Stimulated activated CD4-positive, alpha-beta T cell treated with anti-CD3 and anti-CD28 coated beads, TNF-alpha, amount 100 ng/mL, for 4 hours (primary cell): ENCODE measurements around the gene SDC3.

Experiments used
- DNase-seq, 3 experiments: peaks; one replicate each; pipeline ENCODE4 v3.0.0-alpha.2; 2020; ENCODE audit warnings: low read depth in 3 of 3

The SDC3 gene

DNA sequence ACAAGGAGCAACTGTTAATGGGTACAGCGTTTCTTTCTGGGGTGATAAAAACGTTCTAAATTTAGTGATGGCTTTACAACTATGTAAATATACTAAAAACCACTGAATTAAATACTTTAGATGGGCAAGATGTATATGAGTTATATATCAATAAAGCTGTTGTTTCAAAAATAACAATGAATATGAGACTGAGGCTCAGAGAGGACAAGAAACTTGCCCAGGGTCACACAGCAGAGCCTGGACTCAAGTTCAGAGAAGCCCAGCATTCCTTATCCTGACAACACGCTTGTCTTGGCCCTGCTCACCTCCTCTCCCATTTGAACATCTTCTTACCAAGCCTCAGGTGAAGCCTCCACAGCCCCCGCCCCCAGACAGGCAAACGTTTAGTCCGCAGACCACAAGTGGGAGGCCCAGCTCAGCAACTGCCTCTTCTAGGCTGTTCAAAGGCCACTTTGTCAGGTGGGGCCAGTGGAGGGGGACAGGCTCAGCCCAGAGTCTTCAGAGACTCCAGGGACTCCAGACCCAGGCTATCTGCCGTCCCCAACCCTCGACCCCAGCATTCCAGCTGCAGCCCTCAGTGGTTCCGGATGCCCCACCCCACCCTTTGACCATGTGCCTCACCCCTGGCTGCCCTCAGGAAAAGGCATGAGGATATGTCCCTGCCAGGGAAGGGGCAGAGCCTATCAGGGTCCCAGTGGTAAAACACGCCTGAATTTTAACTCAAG, 17.9 kb downstream of the SDC3 start:
- DNase-seq = no peak

DNA sequence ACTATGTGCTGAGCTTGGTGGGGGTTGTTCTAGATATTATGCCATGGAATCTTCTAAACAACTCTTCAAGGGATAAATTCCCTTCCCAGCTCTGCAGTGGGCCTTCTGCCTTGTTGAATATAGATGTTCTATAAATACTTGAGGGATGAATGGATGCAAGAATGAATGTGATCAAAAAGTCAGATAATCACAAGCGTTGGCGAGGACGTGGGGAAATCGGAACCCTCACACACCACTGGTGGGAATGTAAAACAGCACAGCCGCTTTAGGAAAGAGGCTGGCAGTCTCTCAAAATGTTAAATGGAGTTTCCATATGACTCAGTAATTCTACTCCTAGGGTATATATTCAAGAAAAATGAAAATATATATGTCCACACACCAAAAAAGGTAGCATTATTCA, 19.0 kb downstream of the SDC3 start:
- DNase-seq = no peak

DNA sequence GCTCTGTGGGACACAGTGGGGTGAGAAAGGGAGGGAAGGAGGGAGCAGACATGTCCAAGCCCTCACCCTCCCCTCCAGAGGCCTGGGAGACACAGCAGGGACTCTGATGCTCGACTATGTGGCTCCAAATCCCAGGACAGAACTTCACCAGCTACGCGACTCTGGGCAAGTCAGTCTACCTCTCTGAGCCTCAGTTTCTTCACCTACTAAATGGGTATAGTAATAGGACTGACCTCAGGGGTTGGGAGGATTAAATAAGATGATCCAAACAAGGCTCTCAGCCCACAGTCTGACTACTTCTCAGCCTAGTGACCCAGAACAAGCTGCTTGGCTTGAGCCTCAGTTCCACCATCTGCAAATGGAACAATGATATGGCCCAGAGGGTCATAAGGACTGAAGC, 19.6 kb downstream of the SDC3 start:
- no peak for DNase-seq

DNA sequence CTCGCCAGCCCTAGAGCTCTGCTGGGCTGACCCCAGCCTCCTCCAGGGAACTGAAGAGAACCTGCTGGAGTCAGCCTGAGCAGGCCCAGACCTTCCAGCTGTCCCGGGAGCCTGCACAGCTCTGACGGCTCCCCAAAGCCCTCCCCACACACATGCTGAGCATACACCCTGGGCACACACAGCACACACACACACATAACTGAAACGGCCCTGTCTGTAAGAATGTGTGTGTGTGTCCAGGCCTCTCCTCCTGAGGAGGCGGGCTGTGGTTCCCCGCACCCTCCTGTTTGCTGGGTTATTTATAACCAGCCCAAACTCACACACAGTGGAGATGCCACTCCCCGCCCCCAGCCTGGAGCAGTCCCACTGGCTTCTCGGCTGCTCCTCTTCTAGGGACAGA, 20.2 kb downstream of the SDC3 start:
- no peak for DNase-seq

DNA sequence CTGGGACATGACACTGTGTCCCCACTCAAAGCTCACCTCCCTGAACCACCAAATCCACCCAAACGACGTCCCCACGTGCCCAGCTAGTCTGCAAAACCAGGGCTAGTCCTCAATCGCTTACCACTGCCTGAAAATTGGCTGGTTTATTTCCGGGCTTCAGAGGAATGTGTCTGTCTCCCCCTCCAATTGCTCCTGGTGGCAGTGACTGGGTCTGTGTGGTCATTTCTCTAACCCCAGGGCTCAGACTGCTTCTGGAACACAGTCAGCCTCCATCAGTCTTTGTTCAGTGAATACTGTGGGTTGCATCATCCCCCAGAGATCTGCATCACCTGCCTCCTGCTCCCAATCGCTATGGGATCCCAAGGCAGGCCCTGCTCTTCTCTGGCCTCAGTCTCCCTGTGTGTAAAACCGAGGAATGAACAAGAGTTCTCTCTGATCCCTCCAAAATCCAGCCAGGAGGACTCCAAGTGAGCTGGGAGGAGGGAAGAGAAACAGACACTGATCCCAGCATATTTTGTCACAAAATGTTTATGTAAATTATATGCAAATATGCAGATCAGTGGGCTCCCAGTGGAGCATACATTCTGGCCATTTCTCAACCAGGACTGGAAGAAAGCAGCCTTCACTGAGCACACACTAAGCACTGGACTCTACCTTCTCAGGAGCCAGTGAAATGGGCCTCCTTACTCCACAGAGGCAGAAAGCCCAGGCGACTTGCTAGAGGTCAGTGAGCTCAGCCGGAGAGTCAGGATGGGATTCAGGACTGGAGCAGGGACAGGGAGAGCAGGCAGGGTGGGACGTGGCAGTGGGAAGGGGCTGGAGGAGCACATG, 20.9 kb downstream of the SDC3 start:
- DNase-seq = no peak

DNA sequence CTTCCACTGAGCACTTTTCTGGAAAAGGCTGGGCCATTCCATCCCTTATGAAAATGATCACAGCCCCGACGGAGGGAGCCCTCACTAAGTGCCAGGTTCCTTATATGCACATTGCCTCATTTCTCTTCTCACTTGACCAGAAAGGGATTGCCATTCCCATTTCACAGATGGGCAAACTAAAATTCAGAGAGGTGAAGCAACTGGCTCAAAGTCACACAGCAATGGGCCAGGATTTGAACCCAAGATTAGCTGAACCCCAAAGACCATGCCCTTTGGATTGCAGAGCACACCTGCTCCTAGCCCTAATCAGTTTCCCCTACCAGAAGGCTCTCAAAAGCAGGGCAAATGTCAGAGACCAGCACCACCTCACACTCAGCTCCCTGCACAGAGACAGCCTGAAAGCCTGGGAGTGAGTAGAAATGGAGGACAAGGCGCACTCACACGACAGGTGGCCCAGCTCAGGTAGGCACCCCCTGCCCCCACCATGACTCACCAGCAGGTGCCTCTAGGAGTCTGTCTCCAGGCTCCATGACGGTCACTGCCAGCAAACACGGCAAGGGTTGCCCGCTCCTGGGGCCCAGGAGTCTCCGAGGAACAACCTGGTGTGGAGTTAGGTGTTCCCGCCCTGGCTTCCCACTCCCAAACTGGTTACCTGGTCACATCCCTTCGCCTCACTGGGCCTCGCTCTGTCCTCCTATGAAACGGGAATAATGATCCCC, 21.7 kb downstream of the SDC3 start:
- no peak for DNase-seq

DNA sequence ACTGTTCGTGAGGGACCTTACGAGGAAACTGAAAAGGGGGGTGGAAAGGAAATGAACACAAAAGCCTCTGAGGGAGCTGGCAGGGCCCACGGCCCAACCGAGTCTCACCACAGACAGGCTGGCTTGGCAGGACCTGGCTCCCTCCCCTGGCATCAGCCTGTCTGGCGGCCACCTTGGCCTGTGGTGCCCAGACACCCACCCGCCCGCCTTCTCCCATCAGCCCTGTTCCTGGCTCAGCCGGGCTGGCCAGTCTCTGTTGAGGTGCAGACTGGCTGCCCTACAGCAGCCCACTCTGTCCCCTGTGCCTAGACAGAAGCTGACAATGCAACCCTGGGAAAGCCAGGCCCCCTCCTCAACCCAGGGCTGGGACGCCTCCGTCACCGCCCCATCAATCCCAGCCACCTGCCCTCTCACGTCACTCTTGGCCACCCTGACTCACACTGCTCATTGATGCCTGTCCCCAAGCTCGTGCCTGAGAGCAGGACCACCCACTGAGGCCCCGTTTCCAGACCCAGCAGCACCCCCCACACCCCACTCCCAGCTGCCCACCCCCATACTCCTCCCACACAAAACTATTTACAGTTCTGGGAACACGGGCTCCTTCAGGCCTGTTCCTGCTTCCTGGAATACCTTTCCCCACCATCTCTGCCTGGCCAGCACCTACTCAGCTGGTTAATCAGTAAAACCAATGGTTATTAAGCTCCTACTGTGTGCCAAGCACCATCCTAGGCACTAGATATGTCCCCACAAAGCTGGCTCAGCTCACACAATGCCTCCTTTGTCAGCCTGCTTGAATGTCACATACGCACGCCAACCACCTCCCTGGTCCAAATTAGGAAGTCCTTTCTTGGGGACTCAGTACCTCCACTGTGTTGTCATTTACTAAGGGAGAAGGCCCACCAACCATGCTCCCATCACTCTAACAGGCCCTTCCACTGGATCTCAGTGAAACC, 22.7 kb downstream of the SDC3 start:
- no peak for DNase-seq

DNA sequence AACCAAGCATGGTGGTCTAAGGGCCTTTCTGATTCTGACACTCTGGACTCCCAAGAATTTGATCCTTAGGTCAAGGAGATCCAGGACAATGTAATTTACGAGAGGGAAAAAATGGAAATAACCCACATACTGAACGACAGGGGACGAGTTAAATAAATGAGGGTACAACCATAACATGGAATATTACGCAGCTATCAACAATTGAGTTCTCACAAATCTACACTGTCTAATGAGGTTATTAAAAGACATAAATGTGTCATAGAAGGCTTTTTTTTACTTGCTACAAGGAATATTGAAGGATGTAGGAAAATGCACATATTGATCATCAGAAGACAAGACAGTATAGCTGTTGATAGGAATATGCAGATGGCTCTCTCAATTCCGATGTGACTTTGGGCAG, 23.8 kb downstream of the SDC3 start:
- DNase-seq = no peak

DNA sequence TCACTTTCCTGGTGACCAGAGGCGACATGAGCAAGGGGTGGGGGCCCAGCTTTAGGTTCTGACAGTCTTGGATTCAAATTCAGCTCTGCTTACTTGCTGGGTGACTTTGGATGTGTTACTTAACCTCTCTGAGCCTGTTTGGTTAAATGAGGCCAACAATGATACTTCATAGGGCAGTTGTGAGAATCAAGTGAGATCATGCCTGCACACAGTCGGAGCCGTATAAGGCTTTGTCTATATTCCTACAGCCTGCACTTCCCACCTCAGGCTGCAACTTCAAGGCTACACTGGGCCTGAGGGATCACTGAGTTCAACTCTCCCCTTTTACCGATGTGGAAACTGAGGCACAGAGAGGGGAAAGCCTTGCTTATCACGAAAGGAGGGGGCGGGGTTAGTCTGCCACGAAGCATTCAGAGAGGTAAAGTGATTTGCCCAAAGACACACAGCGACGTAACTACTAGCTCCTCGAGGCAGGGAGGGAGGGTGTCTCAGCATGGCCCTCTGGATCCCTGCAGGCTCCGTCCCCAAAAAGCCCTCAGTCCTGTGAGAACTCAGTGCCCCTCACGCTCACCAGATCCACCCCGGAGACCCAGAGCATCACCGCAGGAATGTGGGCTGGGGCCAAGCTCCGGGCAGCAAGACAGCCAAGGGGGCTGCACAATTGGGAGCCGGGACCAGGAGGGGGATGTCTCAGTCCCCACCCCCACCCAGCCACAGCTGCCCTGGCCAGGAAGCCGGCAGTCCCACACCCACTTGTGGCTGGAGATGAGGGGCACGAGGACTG, 25.0 kb downstream of the SDC3 start:
- DNase-seq = no peak

DNA sequence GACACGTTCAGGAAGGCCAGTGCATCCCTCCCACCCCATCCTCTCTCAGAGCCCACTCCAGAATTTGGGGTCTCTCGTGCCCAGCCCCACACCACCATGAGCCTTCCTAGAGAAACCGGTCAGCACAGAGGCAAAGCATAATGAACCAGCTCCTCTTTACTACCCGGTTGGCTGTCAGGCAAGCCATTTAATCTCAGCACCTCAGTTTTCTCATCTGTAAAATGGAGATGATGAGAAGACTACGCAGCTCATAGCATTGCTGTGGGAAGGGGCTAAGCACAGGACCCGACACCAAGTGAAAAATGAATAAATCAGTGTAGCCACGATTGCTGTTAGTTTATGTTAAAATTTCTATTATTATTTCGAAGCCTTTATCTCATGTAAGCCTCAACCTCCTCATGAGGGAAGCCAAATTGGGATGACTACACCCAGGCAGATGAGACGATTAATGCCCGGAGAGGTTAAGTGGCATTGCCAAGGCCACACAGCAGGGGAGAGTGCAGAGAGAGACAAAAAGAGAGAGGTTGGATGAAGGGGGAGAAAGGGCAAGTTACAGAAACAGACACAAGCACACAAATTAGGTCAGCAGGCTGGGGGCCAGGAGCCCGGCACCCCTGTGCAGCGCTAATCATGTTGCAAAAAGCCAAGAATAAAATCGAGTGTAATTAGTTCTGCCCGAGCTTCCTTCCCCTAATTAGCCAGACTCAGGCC, 25.7 kb downstream of the SDC3 start:
- no peak for DNase-seq

DNA sequence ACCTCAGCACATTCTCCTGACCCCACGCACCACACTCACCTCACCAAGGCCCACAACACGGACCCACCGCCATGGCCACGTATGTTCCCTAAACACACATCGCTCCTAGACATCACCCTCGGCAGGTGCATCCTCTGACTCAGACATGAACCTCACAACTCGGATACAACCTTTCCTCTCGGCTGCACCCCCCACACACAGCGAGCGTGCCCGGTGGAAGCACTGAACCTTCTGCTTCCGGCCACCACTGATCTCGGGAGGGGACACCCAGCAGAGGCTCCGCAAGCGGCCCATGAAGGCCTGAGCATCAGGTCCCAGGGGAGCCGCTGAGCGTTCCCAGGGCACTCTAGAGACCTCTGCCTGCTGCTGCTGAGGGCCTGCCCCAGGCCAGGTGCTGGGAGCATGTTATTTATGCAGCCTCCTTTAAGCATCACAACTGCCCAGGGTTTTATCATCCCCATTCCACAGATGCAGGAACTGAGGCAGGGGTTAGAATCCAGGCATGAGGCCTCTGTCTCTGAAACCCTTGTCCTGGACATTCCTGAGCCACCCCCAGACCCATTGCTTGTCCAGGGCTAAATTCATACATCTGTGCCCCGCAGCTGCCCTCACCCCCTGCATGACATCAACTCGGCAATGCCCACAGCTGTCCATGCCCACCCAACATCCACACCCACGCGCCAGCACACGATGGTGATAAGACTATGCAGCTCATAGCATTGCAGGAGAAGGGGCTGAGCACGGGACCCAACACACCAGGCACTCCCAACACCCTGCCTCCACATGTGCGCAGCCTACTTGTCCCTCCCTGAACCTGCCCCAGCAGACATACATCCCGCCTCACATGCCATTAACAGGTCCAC, 27.0 kb downstream of the SDC3 start:
- DNase-seq = no peak

DNA sequence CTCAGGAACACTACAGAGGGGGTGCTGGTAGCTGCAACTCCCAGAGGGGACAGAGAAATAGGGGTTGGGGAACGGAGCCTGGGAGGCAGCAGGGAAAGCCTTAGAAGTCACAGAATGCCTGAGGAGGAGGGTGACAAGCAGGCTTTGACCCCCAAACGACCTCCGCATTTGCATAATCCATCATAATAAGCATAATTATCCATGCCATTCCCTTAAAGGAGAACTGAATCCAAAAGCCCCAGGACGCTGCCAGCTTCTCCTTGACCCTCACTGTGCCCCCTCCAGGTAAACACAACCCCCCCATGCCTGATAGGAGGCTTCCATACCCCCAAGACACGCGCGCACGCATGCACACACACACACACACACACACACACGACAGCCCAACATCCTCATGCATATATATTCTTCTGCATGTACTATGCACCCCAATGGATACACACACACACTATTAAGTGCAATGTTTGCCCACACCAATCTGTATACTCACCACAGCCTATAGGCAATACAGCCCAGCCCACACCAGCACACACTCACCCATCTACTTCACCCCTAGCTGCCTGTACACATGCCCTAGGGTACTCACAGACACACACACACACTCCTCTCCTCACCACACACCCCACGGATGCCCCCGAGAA, 27.8 kb downstream of the SDC3 start:
- DNase-seq = no peak

DNA sequence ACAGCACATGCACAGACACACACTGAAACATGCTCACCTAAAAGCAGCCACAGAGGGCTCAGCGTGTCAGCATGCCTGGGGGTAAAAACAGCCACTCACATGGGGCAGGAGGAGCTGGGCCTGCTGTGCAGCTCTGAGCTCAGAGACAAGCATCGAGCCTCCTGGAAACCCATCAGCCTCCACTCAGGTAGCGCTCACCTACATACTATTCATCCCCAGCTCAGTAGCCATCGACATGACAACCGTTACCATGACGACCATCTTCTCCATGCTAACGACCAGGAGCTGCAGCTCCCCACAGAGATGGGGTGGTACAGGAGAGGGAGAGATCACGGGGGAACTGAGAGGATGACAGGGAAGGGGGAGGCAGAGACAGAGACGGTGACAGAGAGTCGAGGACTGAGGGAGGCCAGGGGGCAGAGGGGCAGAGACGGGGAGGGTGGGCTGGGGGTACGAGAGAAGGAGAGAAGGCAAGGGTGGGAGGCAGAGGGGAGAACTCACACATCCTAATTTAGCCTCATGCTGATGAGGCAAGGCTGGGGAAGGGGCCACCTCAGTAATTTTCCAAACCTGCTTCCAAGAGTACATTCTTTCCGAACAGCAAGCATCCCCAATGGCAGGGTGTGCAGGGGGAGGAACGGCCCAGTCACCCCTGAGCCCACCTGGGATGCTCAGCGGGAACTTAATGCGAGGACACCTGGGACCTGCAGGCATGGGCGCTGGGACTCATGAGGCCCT, 28.4 kb downstream of the SDC3 start:
- DNase-seq = no peak

DNA sequence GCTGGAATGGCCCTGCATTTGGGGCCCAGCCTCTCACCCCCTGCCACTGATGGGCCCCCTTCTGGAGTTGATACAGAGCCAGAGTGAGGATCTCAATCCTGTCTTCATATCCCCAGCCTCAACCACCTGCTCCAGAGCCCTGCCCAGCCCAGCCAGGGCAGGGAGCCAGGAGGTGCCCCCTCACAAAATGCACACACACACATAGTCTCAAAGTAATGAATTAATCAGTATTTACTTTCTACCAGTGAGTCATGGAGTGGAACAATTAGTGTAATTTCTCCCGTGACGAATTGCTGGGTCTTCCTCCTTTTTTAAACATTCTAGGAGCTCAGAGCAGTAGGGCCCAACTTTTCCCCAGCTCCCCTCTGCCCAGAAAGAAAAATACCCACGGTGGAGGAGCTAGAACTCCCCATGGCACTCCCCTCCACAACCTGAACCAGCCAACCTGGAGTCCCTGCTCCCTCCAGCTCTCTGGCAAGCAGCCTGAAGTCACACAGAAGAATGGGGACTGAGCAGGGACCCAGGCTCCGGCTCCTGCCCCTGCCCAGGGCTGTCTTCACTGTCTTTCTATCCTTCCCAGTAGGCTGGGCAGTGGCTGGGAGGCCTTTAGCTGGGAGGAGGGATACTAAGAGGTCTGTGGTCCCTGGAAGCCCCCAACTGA, 29.3 kb downstream of the SDC3 start:
- no peak for DNase-seq

DNA sequence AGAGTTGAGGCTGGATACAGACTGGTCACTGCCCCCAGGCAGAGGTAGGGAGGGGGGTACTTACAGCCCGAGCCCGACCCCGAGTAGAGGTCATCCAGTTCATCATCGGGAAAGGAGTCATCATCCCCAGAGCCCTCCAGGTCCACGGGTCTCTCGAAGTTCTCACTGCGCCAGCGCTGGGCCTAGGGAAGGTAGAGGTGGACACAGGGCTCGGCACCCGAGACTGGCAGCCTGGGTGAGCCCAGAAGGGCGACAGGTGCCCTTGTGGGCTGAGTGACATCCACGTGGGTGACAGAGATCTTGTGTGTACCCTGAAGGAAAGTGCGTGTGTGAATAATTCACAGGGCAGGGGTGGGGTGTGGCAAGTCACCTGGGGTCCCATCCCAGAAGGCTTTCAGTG, 30.0 kb downstream of the SDC3 start:
- DNase-seq = no peak

DNA sequence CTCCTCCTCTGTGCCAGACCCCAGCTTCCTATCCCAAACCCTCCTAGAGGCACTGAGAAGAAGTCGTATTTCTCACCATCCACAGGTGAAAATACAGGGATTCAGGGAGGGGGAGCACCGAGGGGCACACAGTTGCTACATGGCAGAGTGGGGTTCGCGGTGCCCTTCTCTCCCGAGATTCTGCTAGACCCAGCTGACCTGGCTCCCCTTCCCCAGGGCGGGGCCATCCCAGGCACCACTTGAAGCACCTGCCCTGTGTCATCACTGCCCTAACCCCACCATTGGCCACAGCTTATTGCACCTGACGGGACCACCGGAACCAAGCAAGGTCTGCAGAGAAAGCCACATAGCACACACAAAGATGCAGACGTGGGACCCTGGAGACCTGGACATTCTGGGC, 30.5 kb downstream of the SDC3 start:
- no peak for DNase-seq

DNA sequence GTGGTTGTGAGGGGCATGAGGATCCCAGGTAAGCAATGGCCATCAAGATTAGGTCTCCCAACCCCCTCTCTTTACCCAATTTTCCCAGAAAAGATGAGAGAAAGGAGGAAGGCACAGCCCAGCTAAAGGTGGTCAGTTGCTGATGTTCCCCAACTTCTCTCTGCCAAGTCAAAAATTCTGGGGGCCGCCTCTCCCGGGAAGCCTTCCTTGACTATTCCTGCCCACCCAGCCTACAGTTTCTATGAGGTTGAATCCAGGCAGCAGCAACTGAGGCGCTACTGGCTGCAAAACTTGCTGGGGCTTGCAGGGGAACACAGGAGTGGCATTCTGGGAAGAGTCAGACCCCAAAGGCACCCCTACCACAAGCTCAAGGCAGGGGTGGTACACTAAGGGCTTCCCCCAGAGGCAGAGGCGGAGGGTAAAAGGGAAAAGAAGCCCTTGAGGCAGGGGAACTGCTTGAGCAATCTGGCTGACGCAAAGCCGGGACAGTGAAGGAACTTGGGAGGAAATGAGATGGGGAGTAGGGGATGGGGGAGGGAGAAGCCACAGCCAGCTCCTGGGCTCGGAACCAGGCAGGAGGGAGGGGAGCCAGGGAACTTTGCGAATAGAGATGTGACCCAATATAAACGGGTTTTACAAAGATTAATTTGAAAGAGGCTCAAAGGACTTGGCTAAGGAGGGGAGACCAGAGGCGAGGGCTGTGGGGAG, 31.2 kb downstream of the SDC3 start:
- no peak for DNase-seq
